Hematopoietic multipotent progenitor cell treated with erythropoietin and hydrocortisone succinate and interleukin-3 and kit ligand, for 6 days (in vitro differentiated cells): ENCODE measurements around the gene PCTP.

Experiments
- DNase-seq: peaks from one replicate; pipeline ENCODE4 v3.0.0-alpha.2; 2015

Gene PCTP

DNA sequence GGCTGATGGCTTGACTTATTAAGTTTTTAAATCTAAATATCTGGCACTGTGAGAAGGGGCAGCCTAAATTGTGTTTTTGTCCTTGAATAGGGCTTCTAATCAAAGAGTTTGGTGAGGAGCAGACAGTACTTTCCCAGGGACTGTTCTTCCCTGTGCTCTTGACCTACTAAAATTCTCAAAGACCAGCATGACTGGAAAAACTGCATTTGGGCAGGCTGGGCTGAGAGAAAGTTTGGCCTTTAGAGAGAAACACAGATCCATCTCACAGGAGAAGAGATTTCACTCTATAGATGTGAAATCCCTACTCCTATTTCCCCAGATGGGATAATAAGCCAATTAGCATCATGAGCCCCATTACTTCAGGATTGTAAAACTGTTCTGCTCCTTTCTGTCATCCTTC, 7.3 kb downstream of the PCTP start:
- DNase-seq, result no peak

- DNase-seq, result peak; percentile 50
Measured at GRCh38 chr17:55760643-55761355, 9.9 kb downstream of the PCTP start.

GRCh38 chr17:55762086-55762858, 11.4 kb downstream of the PCTP start:
- no peak for DNase-seq

DNA sequence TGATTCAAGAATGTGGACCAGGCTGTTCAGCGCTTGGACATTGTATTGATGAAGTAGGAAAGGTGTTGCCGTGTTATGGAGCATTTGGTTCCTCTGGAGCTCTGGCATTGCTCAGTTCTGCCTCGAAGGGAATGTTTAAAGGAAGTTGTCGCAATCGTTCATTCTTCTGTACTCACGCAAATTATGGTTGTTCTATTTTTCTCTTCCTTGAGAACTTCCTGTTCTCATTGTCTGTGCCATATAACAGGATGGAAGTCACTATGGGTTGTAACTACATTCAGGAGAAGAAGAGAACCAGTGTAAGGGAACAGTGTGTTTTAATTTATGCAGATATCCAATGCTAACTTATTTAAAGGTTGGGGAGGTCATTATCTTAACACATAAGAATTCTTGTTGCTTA, 13.0 kb downstream of the PCTP start:
- no peak for DNase-seq

DNA sequence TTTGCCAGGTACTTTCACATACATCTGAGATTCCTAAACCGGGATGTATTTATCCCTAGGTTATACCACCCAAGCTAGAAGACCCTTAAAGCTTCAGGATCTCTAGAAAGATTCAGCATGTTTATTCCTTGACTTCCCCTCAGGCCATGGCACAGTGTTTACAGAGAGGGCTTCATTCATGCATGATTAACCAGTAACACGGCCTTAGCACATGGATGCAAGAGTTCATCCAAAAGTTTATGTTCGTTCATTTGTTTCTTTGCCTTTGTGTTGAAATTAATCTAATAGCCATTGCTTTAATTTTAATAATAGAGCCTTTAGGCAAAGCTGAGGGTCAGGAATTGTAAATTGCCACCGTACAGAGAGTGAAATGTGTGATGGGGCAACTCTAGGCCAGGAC, 13.8 kb downstream of the PCTP start:
- DNase-seq, result no peak

GRCh38 chr17:55765472-55765871, 14.6 kb downstream of the PCTP start:
- DNase-seq, result no peak

DNA sequence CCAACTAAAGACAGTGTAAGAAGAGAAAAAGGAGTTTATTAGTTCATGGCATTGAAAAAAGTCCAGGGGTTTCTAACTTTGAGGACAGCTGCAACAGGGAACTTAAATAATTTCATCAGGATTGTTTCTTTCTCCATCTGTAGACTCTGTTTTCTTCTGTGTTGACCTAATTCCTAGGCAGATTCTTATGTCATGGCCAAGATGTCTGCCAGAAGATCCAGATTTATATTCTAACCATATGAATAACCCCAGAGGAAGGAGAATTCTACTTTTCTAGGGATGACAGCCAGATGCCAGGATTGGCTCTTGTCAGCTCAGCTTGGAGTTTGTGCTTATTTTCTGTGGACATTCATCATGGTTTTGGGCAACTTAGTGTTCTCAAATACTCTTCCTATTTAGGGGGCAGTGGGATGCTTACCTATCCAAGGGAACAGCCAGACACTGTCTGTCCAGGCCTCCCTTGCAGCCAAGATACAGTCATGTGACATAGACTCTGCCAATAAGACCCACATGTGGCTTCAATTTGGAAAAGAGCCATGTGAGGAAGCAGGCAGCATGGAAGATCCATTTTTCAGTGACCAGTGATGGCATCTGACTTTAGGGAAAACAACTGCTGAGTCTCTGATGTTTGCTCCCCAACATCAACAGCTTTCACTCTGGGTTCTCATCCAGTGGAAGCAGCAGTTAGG, 18.2 kb downstream of the PCTP start:
- DNase-seq, result no peak

DNA sequence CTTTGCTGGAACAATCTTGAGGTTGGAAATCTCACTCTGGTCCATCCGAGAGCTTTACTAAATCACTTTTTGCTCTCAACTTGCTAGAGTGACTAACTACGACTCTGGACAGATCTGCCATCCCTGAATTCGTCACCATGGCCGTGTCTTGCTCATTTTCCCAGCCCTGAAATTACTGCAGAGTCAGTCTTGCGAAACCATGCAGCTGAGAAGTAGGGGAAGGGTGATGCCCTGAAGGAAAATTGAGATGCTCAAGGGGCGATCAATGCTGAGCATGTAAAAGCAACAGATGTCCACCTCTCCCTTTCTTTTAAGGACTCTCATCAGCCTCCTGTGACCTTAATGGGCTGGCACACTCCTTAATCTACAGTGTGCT, 18.8 kb downstream of the PCTP start:
- no peak for DNase-seq

GRCh38 chr17:55770196-55770870, 19.5 kb downstream of the PCTP start:
- DNase-seq, result peak; percentile 74

GRCh38 chr17:55772086-55772485, 21.2 kb downstream of the PCTP start:
- DNase-seq, result no peak

- DNase-seq, result no peak
Measured at GRCh38 chr17:55773671-55774070, 22.8 kb downstream of the PCTP start.

DNA sequence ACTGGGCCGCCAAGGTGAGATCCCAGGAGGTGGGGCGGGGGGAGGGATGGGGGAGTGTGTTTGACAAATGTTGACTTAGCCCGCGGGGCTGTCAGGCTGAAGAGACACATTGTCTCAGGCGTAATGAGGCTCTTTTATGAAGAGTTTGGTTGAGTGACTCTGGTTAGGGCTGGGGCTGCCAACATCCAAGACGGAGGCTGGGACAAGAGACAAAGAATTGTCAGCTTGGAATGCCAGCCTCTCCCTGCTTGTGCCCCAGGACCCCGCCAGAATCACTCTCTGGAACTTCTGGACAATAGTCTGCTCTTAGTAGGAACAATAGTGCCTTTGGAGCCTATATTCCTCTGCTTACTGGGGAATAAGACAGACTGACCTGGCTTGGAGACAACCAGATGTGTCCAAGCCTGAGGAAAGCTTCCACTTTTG, 24.0 kb downstream of the PCTP start:
- DNase-seq, result no peak

- DNase-seq, result no peak
Measured at GRCh38 chr17:55776271-55776670, 25.4 kb downstream of the PCTP start.

DNA sequence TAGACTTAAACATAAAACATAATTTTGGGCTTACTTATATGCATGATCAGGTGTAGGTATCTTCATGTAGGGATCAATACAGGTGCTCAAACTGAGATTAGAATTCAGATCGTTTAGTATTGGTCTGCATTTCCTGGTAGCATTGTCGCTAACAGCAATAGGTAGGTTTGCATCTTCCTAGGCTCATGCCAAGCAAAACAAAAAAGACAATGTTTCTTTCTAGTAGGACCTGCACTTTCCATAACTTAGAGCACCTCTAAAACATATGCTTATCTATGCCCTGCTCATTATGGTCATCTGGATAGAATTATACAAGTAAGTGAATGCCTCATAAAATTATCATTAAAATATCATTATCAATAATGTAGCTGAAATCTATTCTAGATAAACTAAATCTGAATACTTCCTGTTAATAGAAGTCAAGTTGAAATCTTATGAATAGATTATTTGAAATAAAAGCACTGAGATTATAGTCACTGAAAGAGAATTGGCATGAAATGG, 26.7 kb downstream of the PCTP start:
- DNase-seq, result no peak

GRCh38 chr17:55778389-55779118, 27.7 kb downstream of the PCTP start:
- no peak for DNase-seq

DNA sequence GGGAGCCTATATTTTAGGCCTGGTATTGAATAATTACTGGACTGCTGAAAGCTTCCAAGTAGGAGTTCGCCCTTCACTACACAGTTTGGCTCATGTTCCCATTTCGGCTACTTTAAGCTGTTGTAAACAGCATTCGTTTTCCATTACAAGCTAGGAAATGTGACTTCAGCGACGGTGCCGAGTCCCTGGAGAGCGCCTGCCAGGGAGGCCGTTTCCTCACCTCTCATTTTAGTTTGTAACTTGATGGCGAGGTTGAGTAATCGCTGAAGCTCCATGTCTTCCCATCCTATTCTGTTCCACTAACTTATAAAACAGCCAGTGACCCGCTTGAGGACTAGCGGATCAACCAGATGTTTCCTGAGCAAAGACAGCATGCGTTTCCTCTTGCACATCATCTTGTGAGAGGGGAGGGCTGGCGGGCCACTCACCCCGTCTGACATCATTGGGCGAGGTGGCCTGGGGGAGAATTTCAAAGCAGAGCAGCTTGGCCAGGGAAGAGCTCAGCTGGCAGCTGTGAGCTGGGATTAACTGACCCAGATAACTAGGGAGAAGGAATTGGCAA, 32.9 kb downstream of the PCTP start:
- no peak for DNase-seq

GRCh38 chr17:55784666-55785065, 33.8 kb downstream of the PCTP start:
- DNase-seq, result no peak

DNA sequence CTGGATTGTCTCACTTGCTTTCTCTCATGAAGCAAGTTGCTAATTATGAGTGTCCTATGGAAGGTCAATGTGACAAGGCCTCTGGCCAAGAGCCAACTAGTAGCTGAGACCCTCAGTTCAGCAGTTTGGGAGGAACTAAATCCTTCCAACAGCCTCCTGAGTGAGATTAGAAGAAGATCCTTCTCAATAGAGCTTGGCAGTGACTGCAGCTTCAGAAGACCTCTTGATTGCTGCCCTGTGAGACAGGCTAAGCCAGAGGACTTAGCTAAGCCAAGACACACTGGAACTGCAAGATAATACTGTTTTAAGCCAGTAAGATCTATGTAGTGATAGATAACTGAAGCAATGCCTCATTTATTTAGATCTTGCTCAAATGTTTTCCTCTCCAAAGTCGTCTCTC, 34.3 kb downstream of the PCTP start:
- no peak for DNase-seq

- DNase-seq, result no peak
Measured at GRCh38 chr17:55793272-55793671, 42.4 kb downstream of the PCTP start.

DNA sequence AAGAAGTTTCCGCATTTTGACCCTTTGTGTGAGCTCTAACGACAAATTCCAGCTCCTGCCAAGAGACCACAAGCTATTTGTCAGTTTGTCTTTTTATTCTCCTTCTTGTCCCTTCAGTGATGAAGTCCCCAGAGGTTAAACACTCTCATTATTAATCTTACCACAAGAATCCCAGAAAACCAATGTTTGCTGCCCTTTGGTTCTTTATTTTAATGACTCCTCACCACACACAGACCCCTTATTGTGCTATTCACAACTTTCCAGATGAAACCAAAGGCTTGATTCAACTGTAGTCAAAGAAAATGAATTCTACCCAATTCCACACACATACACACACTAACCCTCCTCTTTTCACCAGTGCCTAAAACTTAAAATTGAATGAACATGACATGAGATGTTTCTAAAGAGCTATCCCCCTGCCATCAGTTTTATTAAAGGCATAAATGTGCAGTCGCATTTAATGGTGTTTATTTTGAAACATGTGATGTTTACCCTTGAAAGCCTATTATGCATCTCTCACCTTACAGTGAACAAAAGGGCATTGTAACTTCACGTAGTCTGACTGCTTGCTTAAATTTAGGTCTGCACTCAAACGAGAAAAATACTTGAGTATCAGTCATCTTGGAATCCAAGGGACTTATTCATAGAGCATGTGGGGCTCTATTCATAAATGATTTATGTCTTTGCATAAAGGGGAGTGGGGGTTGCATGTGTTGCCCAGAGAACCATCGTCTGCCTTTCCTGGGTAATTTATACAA, 44.1 kb downstream of the PCTP start:
- DNase-seq, result no peak

DNA sequence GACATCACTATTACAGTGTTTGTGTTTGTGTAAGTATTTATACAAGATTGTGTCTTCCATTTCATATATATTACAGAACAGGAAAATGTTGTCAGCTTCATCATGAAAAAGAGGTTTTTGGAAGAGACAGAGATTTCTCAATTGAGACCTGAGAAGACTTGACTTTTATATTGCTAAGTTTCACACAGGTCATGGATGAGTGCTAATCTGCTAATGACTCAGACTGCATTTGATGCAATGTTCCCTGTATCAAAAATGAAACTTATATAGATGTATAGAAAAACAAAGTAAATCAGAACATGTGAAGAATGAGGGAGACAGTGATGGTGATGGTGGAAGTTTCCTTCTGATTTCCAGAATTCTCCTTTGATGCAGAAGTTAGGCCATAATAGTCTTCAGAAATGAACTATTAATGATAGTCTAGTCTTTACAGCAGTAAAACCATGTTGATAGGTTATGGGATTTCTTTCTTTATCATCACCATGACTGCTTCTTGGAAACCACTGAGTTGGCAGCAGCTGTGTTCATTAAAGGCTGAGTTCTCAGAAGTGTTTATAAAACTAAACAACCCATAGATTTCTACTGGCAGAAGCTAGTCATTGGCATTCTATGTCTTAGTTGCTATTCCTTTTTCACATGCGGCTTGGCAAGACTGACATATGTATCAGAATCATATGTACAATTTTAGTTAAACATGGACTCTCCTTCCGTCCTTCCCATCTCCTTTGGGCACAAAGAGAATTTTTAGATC, 56.1 kb downstream of the PCTP start:
- DNase-seq, result no peak
